Measurements from ENCODE around the gene SMARCD3. TPM values are rescaled to one million over a fixed set of nuclear protein-coding genes. Genes with fewer than 3 reads are reported as not detected.

SMARCD3 gene
- total and polyA plus RNA-seq, 2 of the 8 experiments (the other 6 are each of a cell fraction or from before 2014, with no cell fraction given) = 3.0 to 5.6 TPM

- Histone ChIP-seq H3K14ac (ENCODE audit: insufficient read length) (no peak overlapping the region), H4K8ac (ENCODE audit: extremely low read depth, insufficient read depth, low read length) (no peak overlapping the region), H2BK20ac (ENCODE audit: low read length) (no peak overlapping the region), H2BK120ac (replicated peaks; ENCODE audit: low read depth, low read length) (no peak overlapping the region), H2AK5ac (ENCODE audit: low read depth, low read length) (no peak overlapping the region), H4K20me1 (replicated peaks in 1 of 2; ENCODE audit: control insufficient read depth in 1 of 2, insufficient read depth in 2 of 2, low read length in 2 of 2) (peaks cover 0 to 7% of the 10 kb centered on the region in 2 experiments), H3K18ac (ENCODE audit: extremely low read depth, low read length) (no peak overlapping the region), H3K79me1 (ENCODE audit: low read depth, low read length) (peaks cover 16% of the 10 kb centered on the region), H2BK5ac (ENCODE audit: low read depth, low read length) (no peak overlapping the region), H4K91ac (replicated peaks; ENCODE audit: insufficient read length, low read length) (no peak overlapping the region), H3K56ac (replicated peaks; ENCODE audit: insufficient read length, low read depth, low read length) (no peak overlapping the region), H3K36me3 (ENCODE audit: control insufficient read depth in 2 of 4, insufficient read depth in 4 of 4, low read length in 3 of 4) (peaks cover 6 to 9% (median 7%) of the 10 kb centered on the region in 4 experiments; a peak in 7 of 8 replicates), H3K23ac (ENCODE audit: insufficient read length) (no peak overlapping the region), H2BK15ac (ENCODE audit: low read length) (no peak overlapping the region), H3K9ac (replicated peaks in 1 of 4; ENCODE audit: extremely low read depth in 1 of 4, low read depth in 3 of 4, low read length in 3 of 4) (no peak overlapping the region), H3K27me3 (replicated peaks in 1 of 4; ENCODE audit: control insufficient read depth in 3 of 4, extremely low read depth in 1 of 4, insufficient read depth in 3 of 4, low read length in 3 of 4) (no peaks in the 10 kb centered on the region), H3K27ac (ENCODE audit: low read depth, low read length) (no peak overlapping the region), H4K5ac (ENCODE audit: insufficient read length, low read depth, low read length) (no peak overlapping the region), H3K4ac (replicated peaks; ENCODE audit: insufficient read length, low read depth, low read length) (no peak overlapping the region), H3K4me1 (replicated peaks in 1 of 4; ENCODE audit: control insufficient read depth in 3 of 4, insufficient read depth in 4 of 4, low read length in 3 of 4) (peaks cover 6 to 14% (median 10%) of the 10 kb centered on the region in 4 experiments; a peak in 6 of 7 replicates), H3K23me2 (ENCODE audit: low read depth, low read length) (peaks cover 24% of the 10 kb centered on the region), H3K4me3 (ENCODE audit: extremely low read depth in 1 of 4, insufficient read depth in 2 of 4, low read depth in 3 of 4, low read length in 4 of 4) (no peak overlapping the region), H2BK12ac (ENCODE audit: low read depth, low read length) (no peak overlapping the region), H3K79me2 (ENCODE audit: control insufficient read depth in 1 of 2, insufficient read depth in 2 of 2, low read length in 2 of 2) (peaks cover 4 to 35% of the 10 kb centered on the region in 2 experiments; a peak in 3 of 4 replicates), H3K9me3 (ENCODE audit: insufficient read depth in 2 of 2, low read depth in 1 of 2, low read length in 1 of 2) (no peaks in the 10 kb centered on the region), H2AFZ (ENCODE audit: low read length) (no peak overlapping the region), H3K4me2 (ENCODE audit: insufficient read depth in 1 of 2, low read depth in 2 of 2, low read length in 2 of 2) (no peak overlapping the region)
- ChIA-PET CTCF (ENCODE audit: partially characterized antibody) (interaction anchor here (0.6 to 5.9 kb wide), 6 partner anchors 10 to 1604 kb away, joined by 3 to 49 read pairs (median 4); no protein-coding TSS in a partner anchor), POLR2A (ENCODE audit: partially characterized antibody) (interaction anchor here (1.3 kb wide), 1 partner anchor 15 kb away, joined by 3 read pairs; no protein-coding TSS in a partner anchor)
- TF ChIP-seq TAF1 (IDR thresholded peaks at IDR 0.05; ENCODE audit: low read depth, low read length) (no peak), KDM5A (IDR thresholded peaks at IDR 0.05; ENCODE audit: low read length) (no peak), ZNF274 (IDR thresholded peaks at IDR 0.05; ENCODE audit: borderline replicate concordance, extremely low read depth, low read length) (no peak), YY1 (IDR thresholded peaks at IDR 0.05; ENCODE audit: low read depth, low read length) (no peak), CHD1 (IDR thresholded peaks at IDR 0.05; ENCODE audit: low read depth, low read length) (no peak), EZH2 (IDR thresholded peaks at IDR 0.05; ENCODE audit: low read depth, low read length, severe bottlenecking) (no peak), CEBPB (IDR thresholded peaks at IDR 0.05; ENCODE audit: low read depth, low read length) (no peak), EGR1 (IDR thresholded peaks at IDR 0.05; ENCODE audit: borderline replicate concordance, low read depth, low read length) (no peak), E2F6 (IDR thresholded peaks at IDR 0.05) (no peak), SP2 (IDR thresholded peaks at IDR 0.05; ENCODE audit: low read length) (no peak), SUZ12 (IDR thresholded peaks at IDR 0.05; ENCODE audit: low read length) (no peak), EP300 (IDR thresholded peaks at IDR 0.05; ENCODE audit: borderline replicate concordance in 1 of 2, low read depth in 2 of 2, low read length in 2 of 2) (no peak)
- 89% methylated on average over 10 of the region's 10 CpGs; no CpG with 5 or more reads in 1 of the 2 experiments for WGBS, 2 experiments (ENCODE audit: extremely low coverage in 1 of 2, insufficient coverage in 1 of 2, insufficient read length in 1 of 2, insufficient replicate concordance in 2 of 2, low coverage in 1 of 2, low lambda C conversion rate in 2 of 2, missing lambda C conversion rate in 1 of 2)
- no peak for FAIRE-seq
- DNase-seq (ENCODE audit: low read depth in 1 of 2, low spot score in 2 of 2) = no peak
These were observed 19.2 kb downstream of the SMARCD3 start for GRCh38 chr7:151229249-151229648.

Measured in H1 (cell line).